ENCODE results near the gene DESI2. TPM values are rescaled to one million over a fixed set of nuclear protein-coding genes. Genes with fewer than 3 reads are reported as not detected.
A peak's percentile ranks its signal among the peaks of the same experiment; 100 is the strongest.

The DESI2 gene
- total RNA-seq, 1 donor from 2014 or later = 54.8 TPM

- FAIRE-seq = no peak
- no peaks in the 10 kb centered on the region for H3K36me3 ChIP-seq (ENCODE audit: control insufficient read depth, insufficient read depth, low read length)
- no peak for TF ChIP-seq CTCF (IDR thresholded peaks at IDR 0.05; ENCODE audit: insufficient read depth, low read length, severe bottlenecking)
- H3K27me3 ChIP-seq (ENCODE audit: control insufficient read depth, insufficient read depth, low read length) = no peaks in the 10 kb centered on the region
- DNase-seq (ENCODE audit: low read depth) = no peak
- H3K4me3 ChIP-seq (ENCODE audit: low read depth, low read length) = no peak overlapping the region
These were observed 5.1 kb upstream of the DESI2 start for GRCh38 chr1:244647819-244648218.

GRCh38 chr1:244651956-244652622 is 837 bp upstream of the DESI2 start:
- Histone ChIP-seq H3K36me3 (ENCODE audit: control insufficient read depth, insufficient read depth, low read length) (no peaks in the 10 kb centered on the region), H3K27me3 (ENCODE audit: control insufficient read depth, insufficient read depth, low read length) (no peaks in the 10 kb centered on the region), H3K4me3 (ENCODE audit: low read depth, low read length) (peak overlapping the region; percentile 33)
- DNase-seq (ENCODE audit: low read depth) (no peak), FAIRE-seq (no peak)
- TF ChIP-seq CTCF (IDR thresholded peaks at IDR 0.05; ENCODE audit: insufficient read depth, low read length, severe bottlenecking) = no peak

- Histone ChIP-seq H3K27me3 (ENCODE audit: control insufficient read depth, insufficient read depth, low read length) (no peaks in the 10 kb centered on the region), H3K4me3 (ENCODE audit: low read depth, low read length) (peak overlapping the region; percentile 74), H3K36me3 (ENCODE audit: control insufficient read depth, insufficient read depth, low read length) (no peaks in the 10 kb centered on the region)
- no peak for TF ChIP-seq CTCF (IDR thresholded peaks at IDR 0.05; ENCODE audit: insufficient read depth, low read length, severe bottlenecking)
- FAIRE-seq = no peak
- peak; percentile 34 for DNase-seq (ENCODE audit: low read depth)
These were observed 647 bp downstream of the DESI2 start for GRCh38 chr1:244653439-244654107.

GRCh38 chr1:244654108-244655038 is 1.4 kb downstream of the DESI2 start:
- TF ChIP-seq CTCF (IDR thresholded peaks at IDR 0.05; ENCODE audit: insufficient read depth, low read length, severe bottlenecking) = no peak
- FAIRE-seq (no peak), DNase-seq (ENCODE audit: low read depth) (peak; percentile 17)
- Histone ChIP-seq H3K4me3 (ENCODE audit: low read depth, low read length) (peak overlapping the region; percentile 74), H3K27me3 (ENCODE audit: control insufficient read depth, insufficient read depth, low read length) (no peaks in the 10 kb centered on the region), H3K36me3 (ENCODE audit: control insufficient read depth, insufficient read depth, low read length) (no peaks in the 10 kb centered on the region)

GRCh38 chr1:244655186-244655585 is 2.3 kb downstream of the DESI2 start:
- no peak for DNase-seq (ENCODE audit: low read depth)
- Histone ChIP-seq H3K27me3 (ENCODE audit: control insufficient read depth, insufficient read depth, low read length) (no peaks in the 10 kb centered on the region), H3K4me3 (ENCODE audit: low read depth, low read length) (no peak overlapping the region), H3K36me3 (ENCODE audit: control insufficient read depth, insufficient read depth, low read length) (no peaks in the 10 kb centered on the region)
- no peak for FAIRE-seq
- TF ChIP-seq CTCF (IDR thresholded peaks at IDR 0.05; ENCODE audit: insufficient read depth, low read length, severe bottlenecking) = no peak
